ENCODE results near the gene TCTN1.

DNA sequence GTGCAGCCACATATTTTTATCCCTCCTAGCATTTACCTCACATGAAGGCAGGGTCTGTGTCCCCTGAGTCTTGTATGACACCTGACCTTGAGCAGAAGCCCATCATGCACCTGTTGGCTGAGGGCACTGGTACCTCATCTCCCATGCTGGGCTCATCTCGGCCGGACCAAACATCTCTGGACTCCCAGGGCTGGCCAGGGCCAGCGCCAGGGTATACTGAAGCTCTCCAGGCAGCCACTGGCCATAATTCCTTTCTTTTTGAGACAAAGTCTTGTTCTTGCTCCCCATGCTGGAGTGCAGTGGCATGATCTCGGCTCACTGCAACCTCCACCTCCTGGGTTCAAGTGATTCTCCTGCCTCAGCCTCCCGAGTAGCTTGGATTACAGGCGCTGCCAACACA, 53.0 kb downstream of the TCTN1 start:
- TF ChIP-seq, protein P1, sequence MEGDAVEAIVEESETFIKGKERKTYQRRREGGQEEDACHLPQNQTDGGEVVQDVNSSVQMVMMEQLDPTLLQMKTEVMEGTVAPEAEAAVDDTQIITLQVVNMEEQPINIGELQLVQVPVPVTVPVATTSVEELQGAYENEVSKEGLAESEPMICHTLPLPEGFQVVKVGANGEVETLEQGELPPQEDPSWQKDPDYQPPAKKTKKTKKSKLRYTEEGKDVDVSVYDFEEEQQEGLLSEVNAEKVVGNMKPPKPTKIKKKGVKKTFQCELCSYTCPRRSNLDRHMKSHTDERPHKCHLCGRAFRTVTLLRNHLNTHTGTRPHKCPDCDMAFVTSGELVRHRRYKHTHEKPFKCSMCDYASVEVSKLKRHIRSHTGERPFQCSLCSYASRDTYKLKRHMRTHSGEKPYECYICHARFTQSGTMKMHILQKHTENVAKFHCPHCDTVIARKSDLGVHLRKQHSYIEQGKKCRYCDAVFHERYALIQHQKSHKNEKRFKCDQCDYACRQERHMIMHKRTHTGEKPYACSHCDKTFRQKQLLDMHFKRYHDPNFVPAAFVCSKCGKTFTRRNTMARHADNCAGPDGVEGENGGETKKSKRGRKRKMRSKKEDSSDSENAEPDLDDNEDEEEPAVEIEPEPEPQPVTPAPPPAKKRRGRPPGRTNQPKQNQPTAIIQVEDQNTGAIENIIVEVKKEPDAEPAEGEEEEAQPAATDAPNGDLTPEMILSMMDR (IDR thresholded peaks at IDR 0.05): no peak
- TF ChIP-seq POLR2A (IDR thresholded peaks at IDR 0.05) (no peak), POLR2AphosphoS5 (IDR thresholded peaks at IDR 0.05) (no peak)

All from prostate gland (tissue), 2 donors.